GM19395 (cell line): Measurements from ENCODE around the gene SPARC.
"Not testable (repeated sequence)": the region's sequence is repeated elsewhere in the genome, so short reads cannot be mapped to it uniquely, and the experiment has no call there.

ENCODE experiments used
- ATAC-seq: cut with Tn5 transposase; IDR thresholded peaks from one replicate; pipeline ENCODE4 v1.9.1; 2021; ENCODE audit warnings: mild to moderate bottlenecking, moderate library complexity; ENCODE audit not compliant: unreplicated experiment

The SPARC gene

GRCh38 chr5:151680156-151680505, 6.6 kb downstream of the SPARC start:
- ATAC-seq = not testable (repeated sequence)

DNA sequence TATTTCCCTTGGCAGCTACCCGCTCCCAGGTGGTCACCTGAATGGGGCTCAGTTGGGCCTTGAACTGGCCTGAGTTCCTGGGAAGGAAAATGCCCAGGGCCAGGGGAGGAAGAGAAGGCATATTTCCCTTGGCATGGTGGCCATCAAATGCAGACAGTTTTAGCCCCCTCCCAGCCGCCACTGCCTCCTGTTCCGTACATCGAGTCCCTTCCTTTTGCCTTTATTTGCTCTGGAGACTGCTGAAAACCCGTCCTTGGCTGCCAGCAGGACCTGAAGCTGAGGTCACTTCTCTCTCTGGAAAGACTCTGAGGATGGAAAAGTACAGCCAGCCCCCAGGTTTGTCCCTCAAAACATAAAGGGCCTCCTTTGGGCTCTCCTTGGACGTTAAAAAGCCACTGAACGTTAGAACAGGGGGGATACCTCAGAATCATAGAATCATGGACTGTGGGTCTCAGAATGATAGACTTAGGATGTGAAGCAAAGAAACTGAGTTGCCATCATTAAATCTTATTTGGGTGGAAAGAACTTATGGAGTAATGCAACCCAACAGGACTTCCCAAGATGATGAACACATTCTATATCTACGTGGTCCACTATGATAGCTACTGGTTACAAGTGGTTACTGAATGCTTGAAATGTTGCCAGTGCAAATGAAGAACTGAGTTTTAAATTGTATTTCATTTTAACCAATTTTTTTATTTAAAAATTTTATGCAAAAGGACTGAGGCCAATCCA, 7.1 kb downstream of the SPARC start:
- ATAC-seq = no peak

- no peak for ATAC-seq
Measured at GRCh38 chr5:151678713-151679112, 8.0 kb downstream of the SPARC start.

GRCh38 chr5:151677776-151678545, 8.8 kb downstream of the SPARC start:
- ATAC-seq = no peak

- ATAC-seq = no peak
Measured at GRCh38 chr5:151676719-151677118, 10.0 kb downstream of the SPARC start.

- ATAC-seq = no peak
Measured at GRCh38 chr5:151676314-151676712, 10.4 kb downstream of the SPARC start.

DNA sequence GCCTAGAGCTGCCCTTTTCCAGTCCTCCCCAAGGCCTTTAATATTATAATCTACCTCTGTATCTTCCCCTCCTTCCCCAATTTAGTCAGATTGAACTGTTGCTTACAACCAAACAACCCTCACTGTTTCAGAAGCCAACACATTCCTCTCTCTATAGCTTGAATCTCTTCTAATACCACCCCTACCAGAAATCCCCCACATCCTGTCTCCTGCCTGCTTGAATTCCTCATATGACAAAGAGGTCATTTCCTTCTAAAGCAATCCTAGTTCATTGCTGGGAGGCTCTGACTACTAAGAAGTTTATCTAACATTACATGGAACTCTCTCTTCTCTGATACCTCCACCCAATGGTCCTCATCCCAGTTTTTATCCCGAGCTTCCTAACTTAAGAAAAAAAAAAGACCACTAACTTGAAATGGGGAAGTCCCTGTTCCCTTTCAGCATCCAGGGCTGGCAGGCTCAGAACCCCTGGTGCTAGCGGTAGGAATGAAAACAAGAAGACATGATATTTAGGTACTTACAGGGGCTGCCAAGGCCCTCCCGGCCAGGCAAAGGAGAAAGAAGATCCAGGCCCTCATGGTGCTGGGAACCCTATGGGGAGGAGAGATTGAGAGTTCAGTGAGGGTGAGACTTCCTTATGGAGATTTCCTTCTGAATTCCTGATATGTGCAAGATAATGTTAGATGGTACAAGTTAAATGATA, 11.0 kb downstream of the SPARC start:
- ATAC-seq = peak; percentile 56

DNA sequence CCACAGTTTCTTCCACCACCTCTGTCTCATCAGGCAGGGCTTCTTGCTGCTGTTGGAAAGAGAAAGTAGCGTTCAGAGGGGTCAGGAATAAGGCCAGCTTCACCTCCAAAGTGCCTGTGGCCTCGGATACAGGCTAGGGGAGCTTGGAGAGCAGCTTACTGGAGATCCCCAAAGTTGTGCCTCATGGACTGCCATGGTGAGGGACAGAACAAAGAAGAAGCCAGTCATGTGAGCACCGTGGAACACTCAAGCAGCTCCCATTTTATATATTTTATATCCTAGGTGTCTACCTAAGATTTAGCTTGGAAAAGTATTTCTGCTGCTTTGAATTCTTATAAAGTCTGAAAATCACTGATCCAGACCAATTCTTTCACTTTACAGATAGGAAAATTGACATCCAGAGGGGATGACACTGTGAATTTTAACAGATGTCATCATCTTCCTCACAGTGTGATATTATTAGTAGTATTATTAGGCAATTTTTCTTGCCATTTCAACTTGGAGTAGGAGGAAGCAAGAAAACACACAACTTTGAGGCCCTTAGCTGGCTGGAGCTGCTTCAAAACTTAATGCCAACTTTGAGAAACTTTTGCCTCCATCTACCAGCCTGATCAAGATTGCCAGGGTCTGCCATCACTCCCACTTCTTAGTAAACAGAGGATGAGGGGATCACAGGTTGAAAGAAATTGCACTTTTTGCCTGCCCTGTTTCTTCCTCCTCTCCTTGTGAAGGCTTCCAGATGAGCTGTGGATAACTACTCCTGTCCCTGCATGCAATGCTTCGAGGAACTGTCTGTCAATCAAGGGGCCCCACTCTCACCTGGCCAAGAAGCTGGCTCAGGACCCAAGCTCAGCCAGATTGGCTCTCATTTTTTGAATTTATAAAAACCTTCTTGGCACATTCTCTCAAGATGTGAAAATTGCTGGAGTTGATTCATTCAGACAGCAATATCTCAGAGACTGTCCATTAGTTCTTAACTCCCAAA, 11.8 kb downstream of the SPARC start:
- no peak for ATAC-seq

DNA sequence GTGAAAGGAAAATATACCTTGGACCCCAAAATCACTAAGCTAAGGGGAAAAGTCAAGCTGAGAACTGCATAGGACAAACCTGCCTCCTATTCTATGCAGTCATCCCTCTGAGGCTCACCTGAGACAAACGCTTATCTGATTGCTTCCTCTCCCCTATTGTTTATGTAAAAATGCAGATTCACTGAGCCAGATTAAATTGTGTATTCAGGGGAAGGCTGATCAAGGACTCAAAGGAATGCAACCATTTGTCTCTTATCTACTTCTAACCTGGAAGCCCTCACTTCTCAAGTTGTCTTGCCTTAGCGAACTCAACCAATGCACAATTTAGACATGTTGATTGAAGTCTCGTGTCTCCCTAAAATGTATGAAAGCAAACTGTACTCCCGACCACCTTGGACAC, 13.3 kb downstream of the SPARC start:
- ATAC-seq = no peak

DNA sequence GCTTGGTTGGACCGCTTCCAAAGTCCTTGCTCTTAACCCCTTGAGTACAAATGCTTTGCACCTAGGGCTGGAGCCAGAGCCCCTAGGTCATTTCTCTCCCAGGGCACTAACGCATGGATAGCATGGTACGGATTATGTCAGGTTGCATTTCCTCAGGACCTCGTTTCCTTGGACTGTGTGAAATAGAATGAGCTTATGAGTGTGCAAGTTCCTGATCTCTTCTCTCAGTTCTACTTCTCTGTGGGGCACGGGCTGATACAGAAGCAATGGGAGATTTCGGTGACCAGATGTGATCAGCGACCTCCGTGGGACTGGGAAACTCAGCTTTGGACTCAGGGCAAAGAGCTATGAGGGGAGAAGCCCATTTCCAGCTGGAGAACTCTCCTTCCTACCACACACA, 14.2 kb downstream of the SPARC start:
- ATAC-seq = no peak

DNA sequence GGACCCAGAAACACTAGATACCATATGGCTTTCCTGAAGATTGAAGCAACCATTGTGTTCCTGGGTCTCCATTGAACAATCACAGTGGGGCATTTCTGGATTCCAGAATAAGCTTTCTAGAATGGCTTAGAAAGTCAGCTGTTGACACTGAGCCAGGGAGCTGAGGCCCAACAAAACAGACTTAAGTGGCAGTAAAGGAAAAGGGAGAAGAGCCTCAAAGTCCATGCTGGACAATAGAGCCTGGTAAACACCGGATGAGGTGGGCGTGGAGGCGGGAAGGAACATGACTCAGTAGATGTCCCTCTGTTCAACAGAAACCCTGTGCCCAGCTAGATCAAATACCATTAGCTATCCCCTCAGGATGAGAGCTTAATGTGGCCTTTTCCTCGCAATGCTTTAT, 14.8 kb downstream of the SPARC start:
- no peak for ATAC-seq

GRCh38 chr5:151670953-151671636, 15.6 kb downstream of the SPARC start:
- ATAC-seq = no peak

GRCh38 chr5:151670083-151670686, 16.5 kb downstream of the SPARC start:
- no peak for ATAC-seq

DNA sequence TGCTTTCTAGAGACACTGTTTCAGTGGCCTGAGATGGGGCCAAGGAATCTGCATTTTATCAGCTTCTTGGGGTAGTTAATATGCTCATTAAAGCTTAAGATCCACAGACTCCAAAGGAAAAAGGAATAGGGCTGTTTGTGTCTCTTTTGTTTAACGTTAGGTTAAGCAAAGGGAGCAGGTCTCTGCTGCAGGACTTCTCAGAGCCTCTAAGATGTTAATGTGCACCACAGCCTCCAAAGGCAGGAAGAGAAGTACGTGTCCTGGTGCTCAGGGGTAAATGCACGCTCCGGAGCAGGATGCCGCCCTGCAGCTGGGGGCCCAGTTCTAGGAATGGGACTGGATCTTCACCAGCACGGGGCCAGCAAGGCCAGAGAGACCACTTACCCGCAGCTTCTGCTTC, 19.6 kb downstream of the SPARC start:
- ATAC-seq = no peak

DNA sequence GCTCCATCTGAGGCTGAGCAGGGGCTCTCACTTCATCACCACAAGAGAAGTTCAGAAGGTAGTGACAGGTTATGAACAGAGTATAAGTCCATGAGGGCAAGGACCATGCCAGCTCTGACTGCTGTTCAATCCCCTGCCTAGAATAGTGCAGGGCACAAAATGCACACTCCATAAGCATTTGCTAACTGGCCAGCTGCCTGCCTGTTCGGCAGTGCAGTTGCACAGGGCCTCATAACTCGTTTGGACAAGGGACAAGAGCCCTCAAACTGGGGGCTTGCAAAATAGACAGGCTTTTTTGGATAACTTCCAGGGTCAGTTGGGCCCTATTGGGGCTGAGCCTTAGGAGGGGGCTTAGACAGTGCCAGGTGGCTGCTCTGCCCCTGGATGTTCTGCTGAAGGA, 21.1 kb downstream of the SPARC start:
- ATAC-seq = no peak

DNA sequence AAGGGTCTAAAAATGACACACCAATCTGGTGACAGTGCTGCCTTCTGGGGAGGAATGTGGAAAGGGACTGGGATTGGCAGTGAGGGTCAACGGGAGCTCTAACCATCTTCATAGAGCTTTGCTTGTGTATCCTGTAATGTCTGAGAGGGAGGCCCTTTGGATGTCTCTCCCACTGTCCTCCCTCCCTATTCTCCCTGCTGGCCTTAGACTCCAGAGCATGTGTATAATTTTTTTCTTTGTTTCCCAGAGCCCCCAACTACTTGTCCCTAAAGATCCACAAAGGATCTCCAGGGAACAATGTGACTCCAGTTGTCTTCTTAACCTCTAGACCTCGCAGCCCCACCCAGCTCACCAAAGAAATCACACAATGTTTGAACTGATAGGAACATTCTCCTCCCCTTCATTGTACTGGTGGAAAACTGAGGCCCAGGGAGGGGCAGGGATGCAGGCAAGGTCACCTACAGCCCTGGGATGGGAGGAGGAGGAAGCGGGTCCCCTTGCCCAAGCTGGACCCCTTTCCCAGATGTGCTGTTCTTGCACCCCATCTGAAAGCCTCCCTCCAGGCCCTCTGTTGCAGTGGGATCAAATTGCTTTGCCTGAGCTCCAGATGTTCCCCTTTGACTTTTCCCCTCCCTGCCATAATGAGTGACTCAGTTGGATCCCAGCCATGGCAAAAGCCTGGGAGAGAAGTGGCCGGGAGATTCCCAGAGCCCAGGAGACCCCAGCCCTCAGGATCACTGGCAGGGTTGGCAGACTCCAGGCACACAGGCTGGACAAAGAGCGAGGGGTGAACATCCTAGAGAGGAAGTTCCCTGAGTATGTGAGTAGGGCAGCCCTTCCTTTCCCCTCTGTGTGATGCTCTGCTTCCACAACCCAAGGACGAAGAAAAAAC, 21.8 kb downstream of the SPARC start:
- no peak for ATAC-seq

DNA sequence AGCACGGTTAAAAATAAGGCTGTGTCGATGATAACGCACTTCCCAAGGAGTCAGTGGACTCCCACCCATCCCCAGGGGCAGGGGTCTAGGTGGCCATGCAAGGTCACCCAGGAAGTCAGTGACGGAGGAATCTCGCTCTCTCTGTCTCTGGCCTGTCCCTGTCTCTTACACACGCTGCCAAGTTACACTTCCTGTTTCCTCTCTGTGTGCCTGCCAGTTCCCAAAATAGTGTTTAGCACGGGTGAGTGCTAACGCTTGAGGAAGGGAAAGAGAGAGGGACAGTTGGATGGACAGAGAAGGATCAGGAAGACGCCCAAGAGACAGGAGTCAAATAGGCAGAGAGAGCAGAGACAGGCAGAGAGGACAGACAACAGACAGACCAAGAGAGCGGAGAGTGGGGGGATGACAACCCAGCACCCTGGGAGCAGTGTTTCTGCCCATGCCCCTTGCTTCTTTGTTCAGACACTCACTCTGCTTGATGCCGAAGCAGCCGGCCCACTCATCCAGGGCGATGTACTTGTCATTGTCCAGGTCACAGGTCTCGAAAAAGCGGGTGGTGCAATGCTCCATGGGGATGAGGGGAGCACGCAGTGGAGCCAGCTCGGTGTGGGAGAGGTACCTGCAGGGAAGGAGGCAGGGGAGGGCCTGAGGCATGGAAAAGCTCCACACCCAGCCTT, 23.0 kb downstream of the SPARC start:
- ATAC-seq = no peak

- ATAC-seq = peak; percentile 56
Measured at GRCh38 chr5:151662805-151663204, 23.9 kb downstream of the SPARC start.
